ENCODE data around the gene IL1R2.

IL1R2 gene

GRCh38 chr2:101975171-101975870 is 16.4 kb upstream of the IL1R2 start:
- no peak for DNase-seq

DNA sequence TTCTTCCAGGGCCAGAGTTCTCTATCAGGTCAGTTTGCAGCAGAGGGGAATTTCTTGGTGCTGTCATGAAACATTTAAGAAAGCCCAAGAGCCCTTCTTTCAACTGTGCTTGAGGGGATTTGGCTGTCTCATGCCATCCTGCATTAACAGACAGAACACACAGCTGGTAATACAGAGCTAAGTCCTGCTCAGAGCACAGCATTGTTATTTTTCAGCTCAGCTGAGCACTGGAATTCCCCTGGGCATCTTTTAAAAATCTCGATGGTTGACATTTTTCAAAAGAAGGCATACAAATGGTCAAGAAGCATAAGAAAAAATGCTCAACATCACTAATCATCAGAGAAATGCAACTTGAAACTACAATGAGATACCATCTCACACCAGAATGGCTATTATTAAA is 14.9 kb upstream of the IL1R2 start:
- no peak for DNase-seq

DNA sequence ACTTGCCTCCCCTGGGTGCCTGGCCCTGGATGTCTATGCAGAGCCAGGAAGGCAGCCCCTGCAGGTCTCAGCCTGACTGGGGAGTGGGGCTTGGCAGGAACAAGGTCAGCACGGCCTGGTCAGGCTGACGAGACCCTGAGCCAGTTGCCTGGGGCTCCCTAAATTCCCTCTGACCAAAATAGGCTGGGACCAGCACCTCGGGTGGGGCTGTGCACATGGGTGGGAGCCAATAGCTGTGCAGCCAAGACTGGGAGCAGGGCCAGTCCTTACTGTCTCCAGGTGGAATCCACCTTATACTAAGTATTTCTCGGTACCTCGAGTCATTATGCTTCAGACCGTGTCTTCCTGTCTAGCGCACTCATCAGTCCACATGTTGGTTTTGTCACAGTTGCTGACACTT is 11.4 kb upstream of the IL1R2 start:
- DNase-seq = no peak

- DNase-seq = no peak
Measured at GRCh38 chr2:101981066-101981465, 10.7 kb upstream of the IL1R2 start.

- DNase-seq = no peak
Measured at GRCh38 chr2:101981504-101981903, 10.3 kb upstream of the IL1R2 start.

GRCh38 chr2:101982495-101983029 is 9.2 kb upstream of the IL1R2 start:
- DNase-seq = no peak

DNA sequence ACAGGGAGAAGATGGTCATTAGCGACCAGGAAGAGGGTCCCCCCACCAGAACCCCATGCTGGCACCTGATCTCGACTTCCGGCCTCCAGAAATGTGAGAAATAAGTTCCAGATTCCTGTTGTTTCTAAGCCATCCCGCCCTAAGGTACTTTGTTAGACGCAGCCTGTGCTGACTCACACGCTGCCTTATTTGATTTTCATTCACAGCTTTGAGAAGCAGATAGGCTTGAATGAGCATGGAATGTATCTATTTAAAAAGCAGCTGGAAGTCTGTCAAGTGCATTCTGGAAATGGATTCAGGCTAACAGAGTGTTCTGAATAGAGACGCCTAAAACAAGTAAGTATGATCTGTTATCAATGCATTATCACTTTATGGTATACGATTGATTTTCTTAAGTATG is 8.3 kb upstream of the IL1R2 start:
- DNase-seq = no peak

- DNase-seq = no peak
Measured at GRCh38 chr2:101983928-101984327, 7.8 kb upstream of the IL1R2 start.

GRCh38 chr2:101984656-101985055 is 7.1 kb upstream of the IL1R2 start:
- DNase-seq = no peak

DNA sequence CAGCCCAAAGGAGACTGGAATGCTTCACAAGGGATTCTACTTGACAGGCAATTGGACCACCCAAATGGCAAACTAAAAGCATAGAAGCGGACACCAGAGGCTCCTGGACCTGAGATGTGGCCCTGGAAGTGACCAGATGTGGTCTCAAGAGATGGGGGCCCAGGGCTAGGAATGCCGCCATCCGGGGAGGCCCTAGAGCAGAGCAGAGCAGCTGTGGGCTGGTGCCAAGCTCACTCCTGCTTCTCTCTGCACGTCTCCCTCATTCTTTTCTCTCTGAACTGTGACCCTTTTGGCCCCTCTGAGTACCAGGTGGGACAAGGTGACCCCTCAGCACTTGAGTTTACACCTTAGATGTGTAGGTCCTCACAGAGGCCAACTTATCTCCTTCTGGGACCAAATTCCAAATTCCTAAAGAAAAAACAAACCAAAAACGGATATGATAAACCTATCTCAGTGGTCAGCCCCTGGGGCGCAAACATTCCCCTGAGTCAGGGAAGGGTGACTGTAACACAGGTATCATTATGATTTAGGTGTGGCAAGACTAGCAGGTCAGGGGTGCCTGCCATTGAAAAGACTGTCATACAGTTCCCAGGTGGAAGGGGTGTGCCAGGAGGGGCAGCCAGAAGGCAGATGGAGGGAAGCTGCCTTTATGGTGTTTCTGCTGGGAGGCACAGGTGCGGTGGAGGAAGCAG is 6.5 kb upstream of the IL1R2 start:
- no peak for DNase-seq

- DNase-seq = no peak
Measured at GRCh38 chr2:101985793-101986164, 6.0 kb upstream of the IL1R2 start.

DNA sequence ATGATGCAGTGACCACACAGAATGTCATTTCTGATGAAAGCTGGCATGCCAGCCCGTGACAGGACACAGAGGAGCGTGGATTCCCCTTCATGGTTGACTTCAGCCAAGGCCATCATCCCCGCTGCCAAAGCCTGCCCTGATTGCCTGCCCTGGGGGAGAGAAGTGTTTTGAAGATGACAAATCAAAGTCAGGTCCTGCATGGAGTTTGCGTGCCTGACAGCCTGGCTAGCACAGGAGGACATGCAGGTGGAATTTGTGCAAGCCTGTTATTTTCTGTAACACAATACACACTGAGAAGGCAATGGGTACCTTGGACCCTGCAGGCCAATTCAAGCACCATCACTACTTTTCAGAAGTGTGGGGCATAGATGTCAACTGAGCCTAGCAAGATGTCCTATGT is 5.4 kb upstream of the IL1R2 start:
- DNase-seq = peak; percentile 68

GRCh38 chr2:101986804-101987740 is 4.7 kb upstream of the IL1R2 start:
- DNase-seq = no peak

DNA sequence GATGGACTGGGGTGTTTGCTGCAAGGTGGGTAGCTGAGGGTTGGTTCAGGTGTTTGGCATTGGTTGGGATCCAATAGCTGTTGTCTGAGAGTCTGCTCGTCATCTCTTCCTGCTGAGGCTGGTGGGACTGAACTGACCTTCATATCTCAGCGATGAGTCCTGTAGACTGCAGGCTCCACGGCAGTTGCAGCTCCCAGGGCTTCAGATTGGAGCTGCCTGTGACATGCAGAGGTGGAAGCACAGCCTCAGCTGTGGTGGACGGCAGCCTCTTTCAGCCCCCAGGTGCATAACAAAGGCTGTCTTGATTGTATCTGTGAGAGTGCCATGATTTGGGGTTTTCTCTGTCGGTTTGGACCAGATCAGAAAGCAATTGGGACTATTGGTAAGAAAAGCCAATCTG is 3.9 kb upstream of the IL1R2 start:
- DNase-seq = no peak

DNA sequence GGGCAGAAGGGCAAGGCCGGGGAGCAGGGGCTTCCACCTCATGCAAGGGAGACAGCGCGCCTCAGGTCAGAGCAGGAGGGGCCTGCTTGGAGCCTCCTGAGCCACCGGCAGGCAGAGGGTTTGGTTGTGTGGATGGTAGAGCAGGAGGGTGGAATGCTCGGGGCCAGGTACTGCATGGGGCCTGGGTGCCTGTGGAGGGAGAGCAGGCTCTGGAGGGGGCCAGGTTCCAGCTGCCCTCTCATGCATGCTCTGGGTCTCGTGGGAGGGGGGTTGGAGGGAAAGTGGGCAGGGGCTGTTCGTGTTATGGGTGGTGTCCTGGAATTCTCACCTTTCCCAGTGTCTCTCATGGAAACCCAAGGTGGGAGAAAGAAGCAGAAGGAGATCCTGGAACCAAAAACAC is 3.2 kb upstream of the IL1R2 start:
- no peak for DNase-seq

- no peak for DNase-seq
Measured at GRCh38 chr2:101989740-101990460, 1.9 kb upstream of the IL1R2 start.

- no peak for DNase-seq
Measured at GRCh38 chr2:101993772-101994171, 2.0 kb downstream of the IL1R2 start.

GRCh38 chr2:101995019-101995418 is 3.3 kb downstream of the IL1R2 start:
- no peak for DNase-seq

DNA sequence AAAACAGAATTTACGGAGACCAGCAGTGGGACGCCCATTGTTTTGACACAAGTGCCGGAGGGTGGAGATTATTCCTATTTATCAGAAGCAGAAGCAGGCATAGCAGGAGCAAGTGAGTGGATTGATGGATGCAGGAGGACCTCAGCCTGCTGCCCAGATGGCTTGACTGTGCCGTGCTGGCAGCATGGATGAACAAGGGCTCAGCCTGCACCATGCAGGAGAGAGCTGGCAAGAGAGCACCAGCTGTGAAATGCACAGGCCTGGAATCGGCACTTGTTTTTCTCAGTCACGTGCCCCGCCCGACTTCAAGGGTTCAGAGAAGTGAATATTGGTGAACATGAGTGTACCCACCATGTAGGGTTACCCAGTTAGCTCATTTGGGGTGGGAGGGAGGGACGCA is 4.0 kb downstream of the IL1R2 start:
- DNase-seq = no peak

DNA sequence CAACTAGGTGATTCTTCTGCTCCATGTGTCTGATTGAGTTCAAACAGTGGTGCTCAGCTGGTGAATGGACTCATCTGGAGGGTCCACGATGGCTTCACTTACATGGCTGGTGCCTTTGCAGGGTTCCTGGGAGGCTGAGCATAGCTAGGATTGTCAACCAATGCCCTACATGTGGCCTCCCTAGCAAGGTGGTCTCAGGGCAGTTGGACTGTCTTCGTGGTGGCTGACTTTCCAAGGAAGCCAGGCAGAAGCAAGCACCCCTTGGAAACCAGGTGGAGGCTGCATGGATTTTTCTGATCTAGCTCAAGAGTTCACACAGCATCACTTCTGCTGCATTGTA is 6.8 kb downstream of the IL1R2 start:
- DNase-seq = no peak

- no peak for DNase-seq
Measured at GRCh38 chr2:101998896-101999789, 7.4 kb downstream of the IL1R2 start.

GRCh38 chr2:102000012-102000411 is 8.3 kb downstream of the IL1R2 start:
- DNase-seq = no peak
